SH-SY5Y (cell line): ENCODE results near the gene SLC6A16.

Source experiments
- GATA2 ChIP-seq: IDR thresholded peaks from 2 replicates; pipeline ENCODE4 v1.6.1; 2011; ENCODE audit warnings: mild to moderate bottlenecking, low read depth, low read length
- GATA3 ChIP-seq: IDR thresholded peaks from 2 replicates; pipeline ENCODE4 v1.6.1; 2011; ENCODE audit warnings: low read depth, mild to moderate bottlenecking, low read length, moderate library complexity

- no peak for TF ChIP-seq GATA3
- TF ChIP-seq GATA2: no peak
Observed at GRCh38 chr19:49331616-49332055, 6.6 kb upstream of the SLC6A16 start.
